D341Med (cell line): ENCODE data around the gene CEL.
"Not testable (repeated sequence)": the region's sequence is repeated elsewhere in the genome, so short reads cannot be mapped to it uniquely, and the experiment has no call there.

Source experiments
- DNase-seq: peaks from one replicate; pipeline ENCODE4 v3.0.0; 2012; ENCODE audit warnings: low spot score

The CEL gene

DNA sequence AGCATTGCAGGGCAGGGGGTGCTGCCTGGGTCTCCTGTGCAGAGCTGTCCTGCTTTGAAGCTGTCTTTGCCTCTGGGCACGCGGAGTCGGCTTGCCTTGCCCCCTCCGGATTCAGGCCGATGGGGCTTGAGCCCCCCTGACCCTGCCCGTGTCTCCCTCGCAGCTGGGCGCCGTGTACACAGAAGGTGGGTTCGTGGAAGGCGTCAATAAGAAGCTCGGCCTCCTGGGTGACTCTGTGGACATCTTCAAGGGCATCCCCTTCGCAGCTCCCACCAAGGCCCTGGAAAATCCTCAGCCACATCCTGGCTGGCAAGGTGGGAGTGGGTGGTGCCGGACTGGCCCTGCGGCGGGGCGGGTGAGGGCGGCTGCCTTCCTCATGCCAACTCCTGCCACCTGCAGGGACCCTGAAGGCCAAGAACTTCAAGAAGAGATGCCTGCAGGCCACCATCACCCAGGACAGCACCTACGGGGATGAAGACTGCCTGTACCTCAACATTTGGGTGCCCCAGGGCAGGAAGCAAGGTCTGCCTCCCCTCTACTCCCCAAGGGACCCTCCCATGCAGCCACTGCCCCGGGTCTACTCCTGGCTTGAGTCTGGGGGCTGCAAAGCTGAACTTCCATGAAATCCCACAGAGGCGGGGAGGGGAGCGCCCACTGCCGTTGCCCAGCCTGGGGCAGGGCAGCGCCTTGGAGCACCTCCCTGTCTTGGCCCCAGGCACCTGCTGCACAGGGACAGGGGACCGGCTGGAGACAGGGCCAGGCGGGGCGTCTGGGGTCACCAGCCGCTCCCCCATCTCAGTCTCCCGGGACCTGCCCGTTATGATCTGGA is 2.7 kb downstream of the CEL start:
- DNase-seq: peak; percentile 31

DNA sequence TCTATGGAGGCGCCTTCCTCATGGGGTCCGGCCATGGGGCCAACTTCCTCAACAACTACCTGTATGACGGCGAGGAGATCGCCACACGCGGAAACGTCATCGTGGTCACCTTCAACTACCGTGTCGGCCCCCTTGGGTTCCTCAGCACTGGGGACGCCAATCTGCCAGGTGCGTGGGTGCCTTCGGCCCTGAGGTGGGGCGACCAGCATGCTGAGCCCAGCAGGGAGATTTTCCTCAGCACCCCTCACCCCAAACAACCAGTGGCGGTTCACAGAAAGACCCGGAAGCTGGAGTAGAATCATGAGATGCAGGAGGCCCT is 3.2 kb downstream of the CEL start:
- no peak for DNase-seq

DNA sequence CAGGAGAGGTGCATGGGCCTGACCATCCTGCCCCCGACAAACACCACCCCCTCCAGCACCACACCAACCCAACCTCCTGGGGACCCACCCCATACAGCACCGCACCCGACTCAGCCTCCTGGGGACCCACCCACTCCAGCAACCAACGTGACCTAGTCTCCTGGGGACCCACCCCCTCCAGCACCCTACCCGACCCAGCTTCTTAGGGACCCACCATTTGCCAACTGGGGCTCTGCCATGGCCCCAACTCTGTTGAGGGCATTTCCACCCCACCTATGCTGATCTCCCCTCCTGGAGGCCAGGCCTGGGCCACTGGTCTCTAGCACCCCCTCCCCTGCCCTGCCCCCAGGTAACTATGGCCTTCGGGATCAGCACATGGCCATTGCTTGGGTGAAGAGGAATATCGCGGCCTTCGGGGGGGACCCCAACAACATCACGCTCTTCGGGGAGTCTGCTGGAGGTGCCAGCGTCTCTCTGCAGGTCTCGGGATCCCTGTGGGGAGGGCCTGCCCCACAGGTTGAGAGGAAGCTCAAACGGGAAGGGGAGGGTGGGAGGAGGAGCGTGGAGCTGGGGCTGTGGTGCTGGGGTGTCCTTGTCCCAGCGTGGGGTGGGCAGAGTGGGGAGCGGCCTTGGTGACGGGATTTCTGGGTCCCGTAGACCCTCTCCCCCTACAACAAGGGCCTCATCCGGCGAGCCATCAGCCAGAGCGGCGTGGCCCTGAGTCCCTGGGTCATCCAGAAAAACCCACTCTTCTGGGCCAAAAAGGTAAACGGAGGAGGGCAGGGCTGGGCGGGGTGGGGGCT is 4.6 kb downstream of the CEL start:
- DNase-seq: no peak

DNA sequence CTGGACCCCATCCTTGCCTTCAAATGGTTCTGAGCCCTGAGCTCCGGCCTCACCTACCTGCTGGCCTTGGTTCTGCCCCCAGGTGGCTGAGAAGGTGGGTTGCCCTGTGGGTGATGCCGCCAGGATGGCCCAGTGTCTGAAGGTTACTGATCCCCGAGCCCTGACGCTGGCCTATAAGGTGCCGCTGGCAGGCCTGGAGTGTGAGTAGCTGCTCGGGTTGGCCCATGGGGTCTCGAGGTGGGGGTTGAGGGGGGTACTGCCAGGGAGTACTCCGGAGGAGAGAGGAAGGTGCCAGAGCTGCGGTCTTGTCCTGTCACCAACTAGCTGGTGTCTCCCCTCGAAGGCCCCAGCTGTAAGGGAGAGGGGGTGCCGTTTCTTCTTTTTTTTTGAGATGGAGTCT is 5.2 kb downstream of the CEL start:
- no peak for DNase-seq

DNA sequence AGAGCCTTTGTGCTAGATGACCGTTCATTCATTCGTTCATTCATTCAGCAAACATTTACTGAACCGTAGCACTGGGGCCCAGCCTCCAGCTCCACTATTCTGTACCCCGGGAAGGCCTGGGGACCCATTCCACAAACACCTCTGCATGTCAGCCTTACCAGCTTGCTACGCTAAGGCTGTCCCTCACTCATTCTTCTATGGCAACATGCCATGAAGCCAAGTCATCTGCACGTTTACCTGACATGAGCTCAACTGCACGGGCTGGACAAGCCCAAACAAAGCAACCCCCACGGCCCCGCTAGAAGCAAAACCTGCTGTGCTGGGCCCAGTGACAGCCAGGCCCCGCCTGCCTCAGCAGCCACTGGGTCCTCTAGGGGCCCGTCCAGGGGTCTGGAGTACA is 6.0 kb downstream of the CEL start:
- no peak for DNase-seq

DNA sequence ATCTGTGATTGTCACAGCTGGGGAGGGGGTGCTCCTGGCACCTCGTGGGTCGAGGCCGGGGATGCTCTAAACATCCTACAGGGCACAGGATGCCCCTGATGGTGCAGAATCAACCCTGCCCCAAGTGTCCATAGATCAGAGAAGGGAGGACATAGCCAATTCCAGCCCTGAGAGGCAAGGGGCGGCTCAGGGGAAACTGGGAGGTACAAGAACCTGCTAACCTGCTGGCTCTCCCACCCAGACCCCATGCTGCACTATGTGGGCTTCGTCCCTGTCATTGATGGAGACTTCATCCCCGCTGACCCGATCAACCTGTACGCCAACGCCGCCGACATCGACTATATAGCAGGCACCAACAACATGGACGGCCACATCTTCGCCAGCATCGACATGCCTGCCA is 6.7 kb downstream of the CEL start:
- DNase-seq: not testable (repeated sequence)

DNA sequence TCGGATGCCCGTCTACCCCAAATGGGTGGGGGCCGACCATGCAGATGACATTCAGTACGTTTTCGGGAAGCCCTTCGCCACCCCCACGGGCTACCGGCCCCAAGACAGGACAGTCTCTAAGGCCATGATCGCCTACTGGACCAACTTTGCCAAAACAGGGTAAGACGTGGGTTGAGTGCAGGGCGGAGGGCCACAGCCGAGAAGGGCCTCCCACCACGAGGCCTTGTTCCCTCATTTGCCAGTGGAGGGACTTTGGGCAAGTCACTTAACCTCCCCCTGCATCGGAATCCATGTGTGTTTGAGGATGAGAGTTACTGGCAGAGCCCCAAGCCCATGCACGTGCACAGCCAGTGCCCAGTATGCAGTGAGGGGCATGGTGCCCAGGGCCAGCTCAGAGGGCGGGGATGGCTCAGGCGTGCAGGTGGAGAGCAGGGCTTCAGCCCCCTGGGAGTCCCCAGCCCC is 8.8 kb downstream of the CEL start:
- not testable (repeated sequence) for DNase-seq

DNA sequence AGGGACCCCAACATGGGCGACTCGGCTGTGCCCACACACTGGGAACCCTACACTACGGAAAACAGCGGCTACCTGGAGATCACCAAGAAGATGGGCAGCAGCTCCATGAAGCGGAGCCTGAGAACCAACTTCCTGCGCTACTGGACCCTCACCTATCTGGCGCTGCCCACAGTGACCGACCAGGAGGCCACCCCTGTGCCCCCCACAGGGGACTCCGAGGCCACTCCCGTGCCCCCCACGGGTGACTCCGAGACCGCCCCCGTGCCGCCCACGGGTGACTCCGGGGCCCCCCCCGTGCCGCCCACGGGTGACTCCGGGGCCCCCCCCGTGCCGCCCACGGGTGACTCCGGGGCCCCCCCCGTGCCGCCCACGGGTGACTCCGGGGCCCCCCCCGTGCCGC is 9.2 kb downstream of the CEL start:
- not testable (repeated sequence) for DNase-seq

DNA sequence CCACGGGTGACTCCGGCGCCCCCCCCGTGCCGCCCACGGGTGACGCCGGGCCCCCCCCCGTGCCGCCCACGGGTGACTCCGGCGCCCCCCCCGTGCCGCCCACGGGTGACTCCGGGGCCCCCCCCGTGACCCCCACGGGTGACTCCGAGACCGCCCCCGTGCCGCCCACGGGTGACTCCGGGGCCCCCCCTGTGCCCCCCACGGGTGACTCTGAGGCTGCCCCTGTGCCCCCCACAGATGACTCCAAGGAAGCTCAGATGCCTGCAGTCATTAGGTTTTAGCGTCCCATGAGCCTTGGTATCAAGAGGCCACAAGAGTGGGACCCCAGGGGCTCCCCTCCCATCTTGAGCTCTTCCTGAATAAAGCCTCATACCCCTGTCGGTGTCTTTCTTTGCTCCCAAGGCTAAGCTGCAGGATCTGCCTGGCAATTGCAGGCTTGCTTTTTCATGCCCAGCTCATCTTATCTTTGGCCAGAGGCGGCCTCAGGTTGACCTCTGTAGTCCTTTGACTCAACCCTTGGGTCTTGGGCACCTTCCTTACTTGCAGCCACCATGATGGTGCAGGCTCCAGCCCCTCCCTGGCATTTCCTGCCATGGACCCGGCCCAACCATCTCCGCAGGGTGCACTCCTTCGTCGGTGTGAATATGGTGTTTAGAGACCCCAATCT is 9.8 kb downstream of the CEL start:
- no peak for DNase-seq

DNA sequence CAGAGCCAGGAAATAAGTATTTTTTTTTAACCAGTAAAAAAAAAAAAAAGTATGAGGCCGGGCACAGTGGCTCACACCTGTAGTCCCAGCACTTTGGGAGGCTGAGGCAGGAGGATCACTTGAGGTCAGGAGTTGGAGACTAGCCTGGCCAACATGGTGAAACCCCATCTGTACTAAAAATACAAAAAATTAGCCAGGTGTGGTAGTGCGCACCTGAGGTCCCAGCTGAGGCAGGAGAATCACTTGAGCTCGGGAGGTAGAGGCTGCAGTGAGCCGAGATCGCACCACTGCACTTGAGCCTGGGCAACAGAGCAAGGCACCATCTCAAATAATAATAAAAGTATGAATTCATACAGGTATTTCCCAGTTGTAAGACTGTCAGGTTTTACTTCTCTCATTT is 10.4 kb downstream of the CEL start:
- DNase-seq: not testable (repeated sequence)

DNA sequence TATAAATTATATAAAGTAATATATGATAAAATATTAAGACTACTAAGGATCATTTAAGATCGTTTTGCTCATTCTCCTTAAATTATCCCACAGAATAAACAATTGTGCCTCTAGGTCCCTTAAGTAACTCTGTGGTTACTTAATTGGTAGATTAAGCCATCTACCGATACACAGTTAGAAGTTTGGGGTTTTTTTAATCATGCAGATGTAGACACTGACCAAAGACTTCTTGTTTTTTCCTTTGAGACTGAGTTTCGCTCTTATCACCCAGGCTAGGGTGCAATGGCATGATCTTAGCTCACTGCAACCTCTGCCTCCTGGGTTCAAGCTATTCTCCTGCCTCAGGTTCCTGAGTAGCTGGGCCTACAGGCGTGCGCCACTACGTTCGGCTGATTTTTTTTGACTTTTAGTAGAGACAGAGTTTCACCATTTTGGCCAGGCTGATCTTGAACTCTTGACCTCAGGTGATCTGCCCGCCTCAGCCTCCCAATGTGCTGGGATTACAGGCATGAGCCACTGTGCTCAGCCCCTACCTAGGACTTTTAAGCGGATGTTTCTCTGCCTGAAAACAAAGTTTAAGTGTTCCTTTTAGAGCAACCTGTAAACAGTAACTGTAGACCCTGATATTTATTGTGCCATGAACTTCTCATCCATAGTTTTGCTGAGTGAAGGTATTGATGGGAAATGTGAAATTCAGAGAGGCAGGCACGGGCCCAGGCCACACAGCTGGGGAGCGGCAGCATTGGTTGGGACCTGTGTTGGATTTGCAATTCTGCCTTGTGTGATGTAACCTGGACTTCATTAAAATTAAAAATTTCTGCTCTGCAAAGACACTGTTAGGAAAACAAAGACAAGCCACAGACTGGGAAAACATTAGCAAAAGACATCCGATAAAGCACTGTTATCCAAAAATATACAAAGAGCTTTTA is 11.6 kb downstream of the CEL start:
- no peak for DNase-seq

DNA sequence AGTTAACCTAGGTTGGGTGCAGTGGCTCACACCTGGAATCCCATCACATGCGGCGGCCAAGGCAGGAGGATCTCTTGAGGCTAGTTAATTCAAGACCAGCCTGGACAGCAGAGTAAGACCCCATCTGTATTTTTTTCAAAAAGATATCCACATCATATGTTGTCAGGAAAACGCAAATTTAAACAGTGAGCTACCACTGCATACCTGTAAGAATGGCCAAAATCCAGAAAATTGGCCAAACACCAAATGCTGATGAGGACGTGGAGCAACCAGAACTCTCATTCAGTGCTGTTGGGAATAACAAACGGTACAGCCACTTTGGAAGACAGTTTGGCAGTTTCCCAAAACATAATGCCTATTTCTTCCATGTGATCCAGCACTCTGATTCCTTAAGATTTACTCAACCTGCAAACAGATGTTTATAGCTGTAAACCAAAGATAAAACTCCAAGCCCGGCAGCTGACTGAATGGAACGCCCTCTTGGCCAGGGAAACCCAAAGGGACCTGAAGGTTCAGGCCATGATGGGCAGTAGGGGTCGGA is 12.4 kb downstream of the CEL start:
- no peak for DNase-seq

DNA sequence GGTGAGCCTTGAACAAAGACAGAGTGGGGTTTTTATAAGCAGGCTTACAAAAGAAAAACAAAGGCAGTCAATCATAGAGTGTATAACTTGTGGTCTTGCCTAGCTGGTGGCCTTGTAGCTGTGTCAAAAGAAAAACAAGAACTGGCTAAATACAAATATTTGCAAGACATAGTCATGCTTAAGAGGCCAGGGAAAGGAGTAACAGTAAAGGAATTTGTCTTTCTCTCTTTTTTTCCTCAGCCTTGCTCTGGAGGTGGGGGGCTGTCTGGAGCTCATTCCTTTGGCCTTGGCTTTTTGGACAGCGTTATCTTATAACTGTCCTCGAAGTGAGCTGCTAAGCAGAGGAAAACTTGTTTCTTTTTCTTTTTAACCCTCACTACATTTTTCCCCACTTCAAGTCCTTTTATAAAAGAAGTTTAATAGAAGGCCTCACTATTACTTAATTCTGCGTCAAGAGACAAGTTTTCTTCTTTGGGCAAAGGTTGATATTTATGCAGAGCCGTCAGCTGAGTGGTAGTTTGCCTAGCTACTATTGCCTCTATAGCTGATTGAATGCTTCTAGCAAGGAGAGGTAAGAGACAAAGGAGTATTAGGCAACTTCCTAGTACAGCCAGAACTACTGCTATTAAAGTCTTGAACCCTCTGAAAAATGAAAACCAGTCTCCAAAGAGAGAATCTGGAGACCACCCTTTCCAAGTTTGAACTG is 14.3 kb downstream of the CEL start:
- DNase-seq: no peak

DNA sequence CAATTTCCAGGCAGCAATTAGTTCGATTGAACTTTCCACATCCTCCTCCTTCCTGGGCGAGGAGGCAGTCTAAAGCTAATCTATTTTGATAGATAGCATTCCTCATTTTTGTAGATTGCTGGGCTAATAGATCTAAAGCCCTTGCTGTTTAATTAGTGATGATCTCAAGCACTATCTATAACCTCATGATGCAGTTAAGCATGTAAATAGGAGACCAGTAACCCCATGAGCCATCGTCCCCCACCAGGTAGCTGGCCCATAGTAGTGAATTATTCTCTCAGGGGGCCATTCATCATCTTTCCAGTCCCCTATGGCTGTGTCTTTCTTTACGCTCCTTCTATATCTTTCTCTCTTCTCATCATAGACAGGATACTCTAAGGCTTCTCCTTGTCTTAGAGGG is 14.9 kb downstream of the CEL start:
- DNase-seq: no peak

DNA sequence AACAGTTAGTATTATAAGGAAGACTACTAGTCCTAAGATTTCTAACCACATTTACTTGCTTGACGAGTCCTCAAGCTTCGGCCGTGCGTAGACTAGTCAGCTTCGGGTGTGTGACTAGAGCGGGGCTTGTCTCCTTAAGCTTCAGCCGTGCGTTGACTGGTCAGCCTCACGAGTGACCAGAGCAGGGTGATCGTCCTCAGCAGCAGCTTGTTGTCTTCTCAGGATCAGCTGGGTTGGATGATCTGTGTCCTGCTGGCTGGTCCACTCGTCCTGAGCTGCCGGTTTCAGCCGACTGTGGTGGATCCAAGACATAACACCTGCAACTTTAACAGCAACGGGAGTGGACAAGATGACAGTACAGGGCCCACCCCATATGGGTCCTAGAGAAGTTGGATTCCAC is 16.7 kb downstream of the CEL start:
- DNase-seq: no peak

DNA sequence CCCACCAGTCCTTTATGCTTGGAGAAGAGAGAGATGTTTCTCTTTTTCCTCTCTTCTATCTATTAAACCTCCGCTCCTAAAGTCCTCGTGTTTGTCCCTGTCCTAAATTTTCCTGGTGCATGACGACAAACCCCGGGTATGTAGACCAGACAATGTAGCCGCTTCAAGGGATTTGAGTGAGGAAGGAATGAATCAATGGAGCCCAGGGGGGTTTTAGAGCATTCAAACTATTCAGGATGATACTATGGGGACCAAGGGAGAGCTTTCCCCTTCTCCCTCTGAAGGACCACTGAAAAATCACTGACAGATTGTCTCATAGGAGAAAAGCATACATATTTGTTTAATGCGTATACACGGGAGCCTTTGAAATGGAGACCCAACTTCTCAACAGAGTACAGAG is 18.4 kb downstream of the CEL start:
- no peak for DNase-seq

DNA sequence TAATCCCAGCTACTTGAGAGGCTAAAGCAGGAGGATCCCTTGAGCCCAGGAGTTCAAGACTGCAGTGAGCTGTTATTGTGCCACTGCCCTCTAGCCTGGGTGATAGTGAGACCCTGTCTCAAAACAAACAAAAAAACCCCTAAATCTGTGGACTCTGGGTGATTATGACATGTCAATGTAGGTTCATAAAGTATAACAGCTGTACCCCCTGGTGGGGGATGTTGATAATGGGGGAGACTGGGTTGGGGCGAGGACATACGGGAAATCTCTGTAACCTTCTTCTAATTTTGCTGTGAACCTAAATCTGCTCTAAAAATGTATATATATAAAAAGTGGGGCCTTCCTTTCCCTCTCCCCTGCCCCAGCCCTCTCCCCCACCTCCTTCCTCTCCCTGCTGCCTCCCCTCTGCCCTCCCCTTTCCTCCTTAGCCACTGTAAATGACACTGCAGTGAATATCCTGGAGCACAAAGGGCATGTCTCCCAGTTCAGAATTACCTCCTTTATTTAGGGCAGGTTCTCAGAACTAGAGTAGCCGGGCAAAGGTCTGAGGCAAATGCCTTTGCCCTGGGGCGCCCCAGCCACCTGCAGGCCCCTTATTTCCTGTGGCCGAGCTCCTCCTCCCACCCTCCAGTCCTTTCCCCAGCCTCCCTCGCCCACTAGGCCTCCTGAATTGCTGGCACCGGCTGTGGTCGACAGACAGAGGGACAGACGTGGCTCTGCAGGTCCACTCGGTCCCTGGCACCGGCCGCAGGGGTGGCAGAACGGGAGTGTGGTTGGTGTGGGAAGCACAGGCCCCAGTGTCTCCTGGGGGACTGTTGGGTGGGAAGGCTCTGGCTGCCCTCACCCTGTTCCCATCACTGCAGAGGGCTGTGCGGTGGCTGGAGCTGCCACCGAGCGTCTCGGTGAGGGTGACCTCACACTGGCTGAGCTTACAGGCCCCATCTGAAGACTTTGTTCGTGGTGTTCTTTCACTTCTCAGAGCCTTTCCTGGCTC is 19.3 kb downstream of the CEL start:
- DNase-seq: not testable (repeated sequence)

DNA sequence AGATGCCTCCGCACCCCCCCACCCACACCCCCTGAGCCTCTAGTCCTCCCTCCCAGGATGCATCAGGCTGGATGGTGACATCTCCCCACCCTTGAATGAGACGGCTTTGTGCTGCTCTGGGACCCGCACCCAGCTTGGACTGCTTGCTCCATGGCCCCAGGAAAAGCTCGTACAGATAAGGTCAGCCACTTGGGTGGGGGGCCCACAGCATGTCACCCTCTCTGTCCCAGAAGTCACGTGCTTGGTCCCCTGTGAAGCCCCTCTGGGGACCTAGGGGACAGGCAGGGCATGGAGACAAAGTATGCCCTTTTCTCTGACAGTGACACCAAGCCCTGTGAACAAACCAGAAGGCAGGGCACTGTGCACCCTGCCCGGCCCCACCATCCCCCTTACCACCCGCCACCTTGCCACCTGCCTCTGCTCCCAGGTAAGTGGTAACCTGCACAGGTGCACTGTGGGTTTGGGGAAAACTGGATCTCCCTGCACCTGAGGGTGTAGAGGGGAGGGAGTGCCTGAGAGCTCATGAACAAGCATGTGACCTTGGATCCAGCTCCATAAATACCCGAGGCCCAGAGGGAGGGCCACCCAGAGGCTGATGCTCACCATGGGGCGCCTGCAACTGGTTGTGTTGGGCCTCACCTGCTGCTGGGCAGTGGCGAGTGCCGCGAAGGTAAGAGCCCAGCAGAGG is 20.3 kb downstream of the CEL start:
- DNase-seq: peak; percentile 12

DNA sequence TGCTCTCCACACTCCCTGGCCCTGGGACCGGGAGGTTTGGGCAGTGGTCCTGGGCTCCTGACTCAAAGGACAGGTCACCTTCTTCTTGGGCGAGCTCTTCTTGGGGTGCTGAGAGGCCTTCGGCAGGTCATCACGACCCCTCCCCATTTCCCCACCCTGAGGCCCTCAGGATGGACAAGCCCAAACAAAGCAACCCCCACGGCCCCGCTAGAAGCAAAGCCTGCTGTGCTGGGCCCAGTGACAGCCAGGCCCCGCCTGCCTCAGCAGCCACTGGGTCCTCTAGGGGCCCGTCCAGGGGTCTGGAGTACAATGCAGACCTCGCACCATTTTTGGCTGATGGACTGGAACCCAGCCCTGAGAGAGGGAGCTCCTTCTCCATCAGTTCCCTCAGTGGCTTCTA is 21.9 kb downstream of the CEL start:
- not testable (repeated sequence) for DNase-seq
